DND-41 (cell line): ENCODE results near the gene LRFN4.

Experiments used
- ATAC-seq: fragments of 200-7000 bp; cut with Tn5 transposase; 3 replicates; pipeline ENCODE4 v1.9.1; 2021; ENCODE audit warnings: low read depth; ENCODE audit not compliant: insufficient read depth
- DNase-seq: peaks from one replicate; pipeline ENCODE4 v3.0.0-alpha.2; 2020
- H2AFZ ChIP-seq: 2 replicates; pipeline ENCODE4 v1.6.0; 2012; ENCODE audit warnings: low read depth, low read length
- H3K27ac ChIP-seq: 2 replicates; pipeline ENCODE4 v1.5.1; 2012; ENCODE audit warnings: low read length, inconsistent platforms
- H3K27me3 ChIP-seq: fragments of 200-600 bp; sonication (generic); 2 replicates; pipeline ENCODE4 v1.6.0; 2012; ENCODE audit warnings: low read length, mild to moderate bottlenecking, inconsistent platforms; ENCODE audit not compliant: insufficient read depth, poor library complexity
- H3K36me3 ChIP-seq: 2 replicates; pipeline ENCODE4 v1.5.1; 2012; ENCODE audit warnings: low read length, inconsistent platforms; ENCODE audit not compliant: insufficient read depth
- H3K4me1 ChIP-seq: 2 replicates; pipeline ENCODE4 v1.5.1; 2012; ENCODE audit warnings: mild to moderate bottlenecking, low read length; ENCODE audit not compliant: insufficient read depth
- H3K4me2 ChIP-seq: 2 replicates; pipeline ENCODE4 v1.6.0; 2012; ENCODE audit warnings: mild to moderate bottlenecking, moderate library complexity, low read length, inconsistent platforms; ENCODE audit not compliant: insufficient read depth
- H3K4me3 ChIP-seq, 2 experiments: fragments of 200-600 bp in 1 of 2; shearing (Covaris generic) in 1 of 2; 2 replicates each; pipeline ENCODE4 v1.5.1; 2012 to 2016; ENCODE audit warnings: inconsistent platforms in 2 of 2, low read length in 2 of 2, mild to moderate bottlenecking in 2 of 2, low read depth in 1 of 2, moderate library complexity in 1 of 2
- H3K79me2 ChIP-seq: 2 replicates; pipeline ENCODE4 v1.6.0; 2012; ENCODE audit warnings: low read length, inconsistent platforms; ENCODE audit not compliant: insufficient read depth
- H3K9ac ChIP-seq: 2 replicates; pipeline ENCODE4 v1.6.0; 2012; ENCODE audit warnings: low read depth, mild to moderate bottlenecking, inconsistent platforms, low read length, moderate library complexity
- H3K9me3 ChIP-seq: 2 replicates; pipeline ENCODE4 v1.5.1; 2012; ENCODE audit warnings: low read length, moderate library complexity, mild to moderate bottlenecking, inconsistent platforms; ENCODE audit not compliant: insufficient read depth, severe bottlenecking
- H4K20me1 ChIP-seq: 2 replicates; pipeline ENCODE4 v1.6.0; 2012; ENCODE audit warnings: low read length; ENCODE audit not compliant: insufficient read depth
- CTCF ChIP-seq: IDR thresholded peaks from 2 replicates; pipeline ENCODE4 v1.5.1; 2012; ENCODE audit warnings: borderline replicate concordance, low read length, moderate library complexity, mild to moderate bottlenecking; ENCODE audit not compliant: poor library complexity, severe bottlenecking; ENCODE audit errors: extremely low read depth
- EZH2 ChIP-seq: IDR thresholded peaks from 3 replicates; pipeline ENCODE4 v1.6.1; 2012; ENCODE audit warnings: borderline replicate concordance, low read depth, mild to moderate bottlenecking, moderate library complexity, low read length, inconsistent platforms; ENCODE audit not compliant: severe bottlenecking

Gene LRFN4

GRCh38 chr11:66885469-66885868 lies 28.6 kb downstream of the LRFN4 start:
- Histone ChIP-seq H3K4me3 (no peak overlapping the region), H2AFZ (no peak overlapping the region), H4K20me1 (peaks cover 7% of the 10 kb centered on the region; the same call in 1 of the 2 replicates), H3K36me3 (no peaks in the 10 kb centered on the region), H3K9ac (no peak overlapping the region), H3K27me3 (no peaks in the 10 kb centered on the region), H3K4me2 (no peak overlapping the region), H3K9me3 (no peaks in the 10 kb centered on the region), H3K79me2 (no peaks in the 10 kb centered on the region), H3K4me1 (peaks cover 20% of the 10 kb centered on the region), H3K27ac (no peak overlapping the region)
- no peak for TF ChIP-seq CTCF
- no peak for TF ChIP-seq EZH2
- DNase-seq (no peak), ATAC-seq (no peak)

GRCh38 chr11:66885950-66886440 lies 29.1 kb downstream of the LRFN4 start:
- ATAC-seq (no peak), DNase-seq (no peak)
- Histone ChIP-seq H3K9me3 (no peaks in the 10 kb centered on the region), H3K4me1 (peaks cover 15% of the 10 kb centered on the region), H4K20me1 (peaks cover 7% of the 10 kb centered on the region; the same call in 1 of the 2 replicates), H3K4me3 (no peak overlapping the region), H3K79me2 (no peaks in the 10 kb centered on the region), H3K4me2 (no peak overlapping the region), H3K36me3 (no peaks in the 10 kb centered on the region), H2AFZ (no peak overlapping the region), H3K27ac (no peak overlapping the region), H3K9ac (no peak overlapping the region), H3K27me3 (no peaks in the 10 kb centered on the region)
- TF ChIP-seq EZH2: no peak
- no peak for TF ChIP-seq CTCF

GRCh38 chr11:66886671-66887221 lies 29.9 kb downstream of the LRFN4 start:
- Histone ChIP-seq H3K36me3 (no peaks in the 10 kb centered on the region), H3K9ac (no peak overlapping the region), H2AFZ (no peak overlapping the region), H3K27me3 (no peaks in the 10 kb centered on the region), H3K4me1 (peaks cover 7% of the 10 kb centered on the region), H4K20me1 (no peaks in the 10 kb centered on the region), H3K9me3 (no peaks in the 10 kb centered on the region), H3K4me2 (no peak overlapping the region), H3K4me3 (no peak overlapping the region), H3K79me2 (no peaks in the 10 kb centered on the region), H3K27ac (no peak overlapping the region)
- no peak for DNase-seq
- TF ChIP-seq EZH2 (no peak), CTCF (no peak)
- no peak for ATAC-seq
